Measurements from ENCODE around the gene MSANTD4.

MSANTD4 gene

GRCh38 chr11:105986554-105986953 is 35.5 kb downstream of the MSANTD4 start:
- H3K4me3 ChIP-seq (ENCODE audit: low read length), result no peak overlapping the region
- TF ChIP-seq ZNF274 (IDR thresholded peaks at IDR 0.05; ENCODE audit: low read depth, low read length), result no peak

GRCh38 chr11:105979997-105980703 is 41.9 kb downstream of the MSANTD4 start:
- TF ChIP-seq ZNF274 (IDR thresholded peaks at IDR 0.05; ENCODE audit: low read depth, low read length), result no peak
- H3K4me3 ChIP-seq (ENCODE audit: low read length), result no peak overlapping the region

DNA sequence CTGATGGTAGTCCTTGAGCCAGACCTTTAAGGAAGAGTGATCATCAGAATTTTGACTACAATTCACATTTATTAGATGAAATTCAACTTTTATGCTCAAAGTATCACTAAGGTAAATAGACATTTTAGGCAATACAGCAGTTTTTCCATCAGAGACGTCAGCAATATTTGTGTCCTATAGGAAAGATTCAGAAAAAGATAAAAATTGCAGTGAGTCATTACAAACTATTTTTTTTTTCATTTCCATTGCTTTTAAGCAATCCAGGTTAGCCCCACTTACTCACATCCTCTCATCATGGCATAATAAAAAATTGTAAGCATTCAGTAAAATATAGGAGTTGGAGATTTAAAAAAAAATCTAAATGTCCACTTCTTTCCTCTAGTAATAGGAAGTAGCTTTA is 46.9 kb downstream of the MSANTD4 start:
- TF ChIP-seq ZNF274 (IDR thresholded peaks at IDR 0.05; ENCODE audit: low read depth, low read length), result no peak
- no peak overlapping the region for H3K4me3 ChIP-seq (ENCODE audit: low read length)

- TF ChIP-seq ZNF274 (IDR thresholded peaks at IDR 0.05; ENCODE audit: low read depth, low read length), result no peak
These were observed 52.3 kb downstream of the MSANTD4 start for GRCh38 chr11:105969756-105970155.

DNA sequence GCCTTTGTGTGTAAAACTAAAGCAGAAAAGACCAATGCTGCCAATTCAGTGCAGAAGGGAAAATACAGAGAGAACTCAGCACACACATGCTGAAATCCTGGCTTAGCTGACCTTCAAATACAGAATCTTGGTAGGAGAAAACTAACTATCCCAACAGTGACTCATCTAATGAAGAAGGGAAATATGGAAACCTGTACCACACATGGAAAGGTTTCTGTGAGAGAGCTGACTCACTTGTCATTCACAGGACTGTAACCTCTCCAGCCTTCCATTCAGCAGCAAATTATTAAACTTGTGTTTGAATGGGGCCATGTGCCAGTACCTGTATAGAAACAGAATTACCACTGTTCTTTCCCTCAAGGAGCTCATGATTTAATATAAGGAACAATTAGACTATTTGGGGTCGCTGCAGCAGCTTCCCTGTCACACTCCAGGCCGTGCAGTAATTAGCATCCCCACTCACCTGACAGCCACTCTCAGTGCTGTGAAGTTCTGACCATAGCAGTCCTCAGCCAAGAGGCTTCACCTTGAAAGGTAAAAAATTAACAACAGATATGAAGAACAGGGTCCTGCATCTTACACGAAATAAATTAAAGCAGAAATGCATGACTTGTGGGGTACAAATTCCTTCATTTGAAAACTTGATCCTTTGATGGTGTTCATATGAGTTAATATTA is 53.9 kb downstream of the MSANTD4 start:
- no peak for TF ChIP-seq ZNF274 (IDR thresholded peaks at IDR 0.05; ENCODE audit: low read depth, low read length)
- H3K4me3 ChIP-seq (ENCODE audit: low read length), result no peak overlapping the region

More at GRCh38 chr11:105969756-105970155, 52.3 kb downstream of the MSANTD4 start:
- H3K4me3 ChIP-seq (ENCODE audit: low read length), result no peak overlapping the region

DNA sequence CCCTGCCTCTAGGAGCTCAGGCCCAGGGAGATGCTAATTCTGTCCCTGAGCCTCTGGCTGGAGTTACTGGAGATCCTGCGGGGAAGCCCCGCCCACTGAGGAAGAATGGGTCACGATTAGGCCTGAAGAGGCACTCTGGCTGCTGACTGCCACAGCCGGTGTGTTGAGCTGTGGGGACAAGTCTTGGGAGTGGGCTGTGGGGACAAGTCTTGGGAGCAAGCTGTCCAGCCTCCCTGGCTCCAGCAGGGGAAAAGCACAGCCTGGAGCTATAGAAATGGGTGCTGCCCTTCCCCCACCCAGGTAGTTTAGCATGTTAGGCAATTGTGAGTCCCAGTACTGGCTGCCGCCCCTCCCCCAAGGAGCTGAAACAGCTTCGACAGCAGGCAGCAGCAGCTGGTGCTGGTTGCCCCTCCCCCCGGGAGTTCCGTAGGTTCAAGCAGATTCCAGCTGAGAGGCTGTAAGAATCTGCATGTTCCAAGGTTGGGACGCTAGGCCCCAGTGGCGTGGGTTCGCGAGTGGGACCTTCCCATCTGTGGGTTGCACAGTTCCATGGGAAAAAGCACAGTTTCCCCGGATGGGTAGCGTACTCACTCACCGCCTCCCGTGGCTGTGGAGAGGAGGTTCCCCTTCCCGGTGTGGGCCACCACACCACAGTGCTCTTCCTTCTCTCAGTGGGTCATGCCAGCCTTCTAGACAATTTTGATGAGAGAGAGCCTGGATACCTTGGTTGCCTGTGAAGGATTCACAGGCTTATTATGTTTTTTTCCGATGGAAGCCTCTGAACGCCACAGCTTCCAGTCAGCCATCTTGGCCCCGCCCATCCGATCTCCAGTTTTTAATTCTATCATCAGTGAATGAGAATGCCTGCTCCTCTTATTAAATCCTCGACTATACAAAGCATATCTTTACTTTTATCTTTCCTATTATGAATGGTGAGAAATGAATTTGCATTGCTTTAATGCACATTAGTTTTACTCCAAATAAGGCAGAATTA is 61.5 kb downstream of the MSANTD4 start:
- no peak overlapping the region for H3K4me3 ChIP-seq (ENCODE audit: low read length)
- TF ChIP-seq ZNF274 (IDR thresholded peaks at IDR 0.05; ENCODE audit: low read depth, low read length), result no peak
